ENCODE data around the gene KCTD16.

DNA sequence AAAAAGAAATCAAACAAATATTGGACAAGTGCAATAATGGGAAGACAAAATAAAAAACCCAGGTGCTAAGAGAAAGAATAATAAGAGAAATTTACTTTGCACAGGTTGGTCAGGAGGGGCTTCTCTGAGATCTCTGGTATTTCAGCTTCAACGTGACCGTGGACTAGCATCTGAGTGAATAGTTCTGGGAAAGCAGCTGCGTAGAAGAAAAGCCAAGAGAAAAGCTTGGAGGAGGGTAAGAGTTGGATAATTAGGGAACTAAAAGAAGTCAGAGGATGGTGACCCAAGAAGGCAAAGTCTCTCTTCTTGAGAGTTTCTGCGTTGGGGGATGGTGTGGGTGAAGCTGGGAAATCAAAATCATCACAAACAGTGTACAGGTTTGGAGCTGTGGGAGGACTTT lies 41.8 kb upstream of the KCTD16 start:
- TF ChIP-seq, protein P1, sequence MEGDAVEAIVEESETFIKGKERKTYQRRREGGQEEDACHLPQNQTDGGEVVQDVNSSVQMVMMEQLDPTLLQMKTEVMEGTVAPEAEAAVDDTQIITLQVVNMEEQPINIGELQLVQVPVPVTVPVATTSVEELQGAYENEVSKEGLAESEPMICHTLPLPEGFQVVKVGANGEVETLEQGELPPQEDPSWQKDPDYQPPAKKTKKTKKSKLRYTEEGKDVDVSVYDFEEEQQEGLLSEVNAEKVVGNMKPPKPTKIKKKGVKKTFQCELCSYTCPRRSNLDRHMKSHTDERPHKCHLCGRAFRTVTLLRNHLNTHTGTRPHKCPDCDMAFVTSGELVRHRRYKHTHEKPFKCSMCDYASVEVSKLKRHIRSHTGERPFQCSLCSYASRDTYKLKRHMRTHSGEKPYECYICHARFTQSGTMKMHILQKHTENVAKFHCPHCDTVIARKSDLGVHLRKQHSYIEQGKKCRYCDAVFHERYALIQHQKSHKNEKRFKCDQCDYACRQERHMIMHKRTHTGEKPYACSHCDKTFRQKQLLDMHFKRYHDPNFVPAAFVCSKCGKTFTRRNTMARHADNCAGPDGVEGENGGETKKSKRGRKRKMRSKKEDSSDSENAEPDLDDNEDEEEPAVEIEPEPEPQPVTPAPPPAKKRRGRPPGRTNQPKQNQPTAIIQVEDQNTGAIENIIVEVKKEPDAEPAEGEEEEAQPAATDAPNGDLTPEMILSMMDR (IDR thresholded peaks at IDR 0.05; ENCODE audit: poor library complexity): no peak
- TF ChIP-seq EZH2phosphoT487 (IDR thresholded peaks at IDR 0.05; ENCODE audit: low read depth, severe bottlenecking, unreplicated experiment): no peak
- TF ChIP-seq EZH2 (IDR thresholded peaks at IDR 0.05; ENCODE audit: borderline replicate concordance): no peak
